Right atrium auricular region (tissue), 2 donors: ENCODE measurements around the gene TPH1. TPM values are rescaled to one million over a fixed set of nuclear protein-coding genes. Genes with fewer than 3 reads are reported as not detected.

Source experiments
- DNase-seq: peaks from one replicate; pipeline ENCODE4 v3.0.0-alpha.2; 2019; ENCODE audit warnings: low spot score
- H3K27ac ChIP-seq, 2 donors: fragments of 200-600 bp; sonication (generic); 1 replicate in 1 of 2; 2 replicates in 1 of 2; pipeline ENCODE4 v1.5.1; 2016 to 2019
- H3K27me3 ChIP-seq, 2 donors: fragments of 200-600 bp; sonication (generic); one replicate each; pipeline versions ENCODE4 v1.5.1 to v1.6.0; 2017 to 2019
- H3K36me3 ChIP-seq: fragments of 200-600 bp; sonication (generic); one replicate; pipeline ENCODE4 v1.5.1; 2016
- H3K4me1 ChIP-seq, 2 donors: fragments of 200-600 bp; sonication (generic); one replicate each; pipeline versions ENCODE4 v1.5.1 to v1.6.0; 2017 to 2019
- H3K4me3 ChIP-seq, 2 donors: fragments of 200-600 bp; sonication (generic); 1 replicate in 1 of 2; 2 replicates in 1 of 2; pipeline ENCODE4 v1.5.1; 2017 to 2019; ENCODE audit warnings: mild to moderate bottlenecking in 1 of 2, moderate library complexity in 1 of 2
- H3K9me3 ChIP-seq, 2 donors: fragments of 200-600 bp; sonication (generic); one replicate each; pipeline ENCODE4 v1.5.1; 2019
- CTCF ChIP-seq, 2 donors: fragments of 200-600 bp; sonication (generic); IDR thresholded peaks; one replicate each; pipeline ENCODE4 v1.5.1; 2019; ENCODE audit warnings: antibody characterized with exemption in 2 of 2
- total RNA-seq, 2 donors: library from RNA; depleted of rRNA; stranded (reverse); fragments of >200 nt; gene quantifications; one replicate each; pipeline ENCODE4 v1.1.0, GENCODE V29; 2016

Gene TPH1
- total RNA-seq, 2 donors from 2014 or later: 0.96 TPM; not detected in 1

- Histone ChIP-seq H3K27me3 (no peaks in the 10 kb centered on the region), H3K4me3 (no peak overlapping the region), H3K4me1 (no peaks in the 10 kb centered on the region), H3K36me3 (no peaks in the 10 kb centered on the region), H3K27ac (no peak overlapping the region), H3K9me3 (no peaks in the 10 kb centered on the region)
- no peak for DNase-seq
- TF ChIP-seq CTCF (IDR thresholded peaks at IDR 0.05): no peak
These were observed 26.4 kb downstream of the TPH1 start for GRCh38 chr11:18019650-18020049.

GRCh38 chr11:18016789-18017188, 29.3 kb downstream of the TPH1 start:
- no peak overlapping the region for H3K4me3 ChIP-seq
- no peak for DNase-seq
- H3K9me3 ChIP-seq: no peaks in the 10 kb centered on the region
- no peaks in the 10 kb centered on the region for H3K27me3 ChIP-seq
- peaks cover 0 to 15% of the 10 kb centered on the region in 2 donors for H3K4me1 ChIP-seq
- no peak overlapping the region for H3K27ac ChIP-seq
- H3K36me3 ChIP-seq: no peaks in the 10 kb centered on the region
- no peak for TF ChIP-seq CTCF (IDR thresholded peaks at IDR 0.05)

GRCh38 chr11:18014876-18015275, 31.2 kb downstream of the TPH1 start:
- no peak overlapping the region for H3K27ac ChIP-seq
- TF ChIP-seq CTCF (IDR thresholded peaks at IDR 0.05): no peak
- H3K9me3 ChIP-seq: no peaks in the 10 kb centered on the region
- H3K4me1 ChIP-seq: peaks cover 0 to 19% of the 10 kb centered on the region in 2 donors
- H3K27me3 ChIP-seq: no peaks in the 10 kb centered on the region
- no peak overlapping the region for H3K4me3 ChIP-seq
- H3K36me3 ChIP-seq: no peaks in the 10 kb centered on the region
- no peak for DNase-seq

- H3K4me1 ChIP-seq: peaks cover 0 to 19% of the 10 kb centered on the region in 2 donors
- no peaks in the 10 kb centered on the region for H3K27me3 ChIP-seq
- H3K4me3 ChIP-seq: peak overlapping the region; percentile 56 to 68
- DNase-seq: no peak
- TF ChIP-seq CTCF (IDR thresholded peaks at IDR 0.05): no peak
- peak overlapping the region; percentile 80 to 91 for H3K27ac ChIP-seq
- H3K9me3 ChIP-seq: no peaks in the 10 kb centered on the region
- no peaks in the 10 kb centered on the region for H3K36me3 ChIP-seq
These were observed 32.1 kb downstream of the TPH1 start for GRCh38 chr11:18013790-18014507.

GRCh38 chr11:18012906-18013781, 32.9 kb downstream of the TPH1 start, which contains the start of gene SERGEF:
Gene SERGEF, minus strand, starts transcription at chr11:18013047. Its CDS starts 37 bp downstream, at chr11:18013010.
- H3K4me1 ChIP-seq: peaks cover 0 to 19% of the 10 kb centered on the region in 2 donors
- peak; percentile 85 for DNase-seq
- H3K9me3 ChIP-seq: no peaks in the 10 kb centered on the region
- peak; percentile 27 for TF ChIP-seq CTCF (IDR thresholded peaks at IDR 0.05)
- peak within 1 kb of the TSS; percentile 56 to 68 for H3K4me3 ChIP-seq
- no peaks in the 10 kb centered on the region for H3K27me3 ChIP-seq
- H3K27ac ChIP-seq: peak within 1 kb of the TSS; percentile 80 to 91
- no peaks in the 10 kb centered on the region for H3K36me3 ChIP-seq
